Fibroblast of gingiva (primary cell): ENCODE results near the gene TMPRSS4.
"Not testable (repeated sequence)": the region's sequence is repeated elsewhere in the genome, so short reads cannot be mapped to it uniquely, and the experiment has no call there.

Experiments used
- DNase-seq: peaks from one replicate; pipeline ENCODE4 v3.0.0-alpha.2; 2011; ENCODE audit warnings: low read depth

TMPRSS4 gene

GRCh38 chr11:118056806-118057205, 20.1 kb upstream of the TMPRSS4 start:
- DNase-seq, result no peak

- no peak for DNase-seq
Measured at GRCh38 chr11:118057251-118058145, 19.4 kb upstream of the TMPRSS4 start.

- no peak for DNase-seq
Measured at GRCh38 chr11:118058311-118059245, 18.3 kb upstream of the TMPRSS4 start.

GRCh38 chr11:118059246-118059940, 17.5 kb upstream of the TMPRSS4 start:
- DNase-seq, result no peak

GRCh38 chr11:118060081-118060661, 16.7 kb upstream of the TMPRSS4 start:
- DNase-seq, result no peak

GRCh38 chr11:118060869-118061268, 16.0 kb upstream of the TMPRSS4 start:
- no peak for DNase-seq

- no peak for DNase-seq
Measured at GRCh38 chr11:118061586-118062125, 15.2 kb upstream of the TMPRSS4 start.

- DNase-seq, result not testable (repeated sequence)
Measured at GRCh38 chr11:118062181-118062580, 14.7 kb upstream of the TMPRSS4 start.

- not testable (repeated sequence) for DNase-seq
Measured at GRCh38 chr11:118062631-118063030, 14.2 kb upstream of the TMPRSS4 start.

- DNase-seq, result no peak
Measured at GRCh38 chr11:118064956-118065355, 11.9 kb upstream of the TMPRSS4 start.

- DNase-seq, result no peak
Measured at GRCh38 chr11:118065384-118065783, 11.5 kb upstream of the TMPRSS4 start.

- DNase-seq, result no peak
Measured at GRCh38 chr11:118067006-118067405, 9.9 kb upstream of the TMPRSS4 start.

- DNase-seq, result no peak
Measured at GRCh38 chr11:118068206-118068944, 8.5 kb upstream of the TMPRSS4 start.

- DNase-seq, result no peak
Measured at GRCh38 chr11:118068945-118069612, 7.8 kb upstream of the TMPRSS4 start.

GRCh38 chr11:118071416-118072030, 5.4 kb upstream of the TMPRSS4 start:
- DNase-seq, result no peak

- DNase-seq, result no peak
Measured at GRCh38 chr11:118073554-118073953, 3.3 kb upstream of the TMPRSS4 start.

- no peak for DNase-seq
Measured at GRCh38 chr11:118074091-118074685, 2.7 kb upstream of the TMPRSS4 start.

GRCh38 chr11:118074785-118075184, 2.1 kb upstream of the TMPRSS4 start:
- no peak for DNase-seq

- DNase-seq, result no peak
Measured at GRCh38 chr11:118078911-118079411, 2.1 kb downstream of the TMPRSS4 start.
